Choroid plexus epithelial cell (primary cell): ENCODE data around the gene CMTM8.

ENCODE experiments used
- DNase-seq: peaks from one replicate; pipeline ENCODE4 v3.0.0-alpha.2; 2010; ENCODE audit warnings: low read depth
- H3K4me3 ChIP-seq: 2 replicates; pipeline ENCODE4 v1.5.1; 2011; ENCODE audit warnings: low read depth, mild to moderate bottlenecking, control low read depth, low read length, moderate library complexity
- TF ChIP-seq, protein P1 (sequence below): conservative IDR thresholded peaks from 2 replicates; pipeline ENCODE4 v1.5.1; 2011; ENCODE audit warnings: low read depth, mild to moderate bottlenecking, control low read depth, inconsistent platforms, low read length, moderate library complexity

The CMTM8 gene

GRCh38 chr3:32340611-32341365 is 102.3 kb downstream of the CMTM8 start:
- TF ChIP-seq, protein P1, sequence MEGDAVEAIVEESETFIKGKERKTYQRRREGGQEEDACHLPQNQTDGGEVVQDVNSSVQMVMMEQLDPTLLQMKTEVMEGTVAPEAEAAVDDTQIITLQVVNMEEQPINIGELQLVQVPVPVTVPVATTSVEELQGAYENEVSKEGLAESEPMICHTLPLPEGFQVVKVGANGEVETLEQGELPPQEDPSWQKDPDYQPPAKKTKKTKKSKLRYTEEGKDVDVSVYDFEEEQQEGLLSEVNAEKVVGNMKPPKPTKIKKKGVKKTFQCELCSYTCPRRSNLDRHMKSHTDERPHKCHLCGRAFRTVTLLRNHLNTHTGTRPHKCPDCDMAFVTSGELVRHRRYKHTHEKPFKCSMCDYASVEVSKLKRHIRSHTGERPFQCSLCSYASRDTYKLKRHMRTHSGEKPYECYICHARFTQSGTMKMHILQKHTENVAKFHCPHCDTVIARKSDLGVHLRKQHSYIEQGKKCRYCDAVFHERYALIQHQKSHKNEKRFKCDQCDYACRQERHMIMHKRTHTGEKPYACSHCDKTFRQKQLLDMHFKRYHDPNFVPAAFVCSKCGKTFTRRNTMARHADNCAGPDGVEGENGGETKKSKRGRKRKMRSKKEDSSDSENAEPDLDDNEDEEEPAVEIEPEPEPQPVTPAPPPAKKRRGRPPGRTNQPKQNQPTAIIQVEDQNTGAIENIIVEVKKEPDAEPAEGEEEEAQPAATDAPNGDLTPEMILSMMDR, result peak; percentile 20
- no peak for DNase-seq
- H3K4me3 ChIP-seq, result no peak overlapping the region

- H3K4me3 ChIP-seq, result no peak overlapping the region
- TF ChIP-seq, protein P1, result no peak
- DNase-seq, result no peak
Observed at GRCh38 chr3:32347343-32348125, 109.1 kb downstream of the CMTM8 start.

GRCh38 chr3:32349184-32349583 is 110.7 kb downstream of the CMTM8 start:
- DNase-seq, result no peak

GRCh38 chr3:32352563-32352962 is 114.1 kb downstream of the CMTM8 start:
- TF ChIP-seq, protein P1, result no peak
- no peak overlapping the region for H3K4me3 ChIP-seq
- no peak for DNase-seq

More at GRCh38 chr3:32349184-32349583, 110.7 kb downstream of the CMTM8 start:
- TF ChIP-seq, protein P1, result no peak
- no peak overlapping the region for H3K4me3 ChIP-seq

GRCh38 chr3:32353351-32353750 is 114.9 kb downstream of the CMTM8 start:
- TF ChIP-seq, protein P1, result no peak
- no peak overlapping the region for H3K4me3 ChIP-seq
- DNase-seq, result no peak

DNA sequence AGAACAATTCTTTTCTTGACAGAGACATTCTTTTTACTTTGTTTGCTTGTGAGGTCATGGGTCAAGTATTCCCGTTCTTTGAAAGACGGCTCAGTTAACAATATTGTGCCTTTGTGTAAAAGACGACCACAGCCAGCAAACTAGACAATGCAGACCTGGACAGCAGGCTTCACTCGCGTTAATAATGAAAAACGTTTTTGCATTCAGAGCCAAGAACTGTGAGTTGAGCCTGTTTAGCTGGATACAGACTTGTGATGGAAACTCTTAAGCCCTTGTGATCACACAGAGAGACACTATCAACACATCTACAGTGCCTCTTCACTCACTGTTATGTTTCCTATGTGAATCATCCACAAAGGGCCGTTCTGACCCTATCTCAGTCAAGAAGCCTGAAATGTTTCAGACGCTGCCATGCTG is 115.9 kb downstream of the CMTM8 start:
- no peak overlapping the region for H3K4me3 ChIP-seq
- DNase-seq, result peak; percentile 77
- TF ChIP-seq, protein P1, result no peak
